Prostate gland (tissue), 2 donors: ENCODE measurements around the gene VOPP1.

Experiments used
- CTCF ChIP-seq, 4 experiments: fragments of 200-600 bp in 2 of 4; fragments of 450-650 bp in 2 of 4; sonication (generic) in 2 of 4; IDR thresholded peaks; 1 replicate in 3 of 4; 2 replicates in 1 of 4; pipeline ENCODE4 v1.5.1; 2016 to 2019; ENCODE audit warnings: antibody characterized with exemption in 4 of 4, mild to moderate bottlenecking in 2 of 4, moderate library complexity in 2 of 4
- POLR2A ChIP-seq: fragments of 450-650 bp; IDR thresholded peaks from one replicate; pipeline ENCODE4 v1.6.1; 2016; ENCODE audit warnings: antibody characterized with exemption, mild to moderate bottlenecking
- POLR2AphosphoS5 ChIP-seq: sonication (generic); formaldehyde crosslinking; IDR thresholded peaks from one replicate; pipeline ENCODE4 v1.6.1; 2017; ENCODE audit warnings: antibody characterized with exemption

GRCh38 chr7:55452971-55453370 is 119.3 kb downstream of the VOPP1 start:
- TF ChIP-seq CTCF (IDR thresholded peaks at IDR 0.05) (no peak), POLR2AphosphoS5 (no peak), POLR2A (no peak)
